Measurements from ENCODE around the gene NACC1. TPM values are rescaled to one million over a fixed set of nuclear protein-coding genes. Genes with fewer than 3 reads are reported as not detected.

NACC1 gene
- total and polyA plus RNA-seq, 2 donors (not counting 3 experiments of a cell fraction or from before 2014, with no cell fraction given), result 97.6 to 120 TPM

DNA sequence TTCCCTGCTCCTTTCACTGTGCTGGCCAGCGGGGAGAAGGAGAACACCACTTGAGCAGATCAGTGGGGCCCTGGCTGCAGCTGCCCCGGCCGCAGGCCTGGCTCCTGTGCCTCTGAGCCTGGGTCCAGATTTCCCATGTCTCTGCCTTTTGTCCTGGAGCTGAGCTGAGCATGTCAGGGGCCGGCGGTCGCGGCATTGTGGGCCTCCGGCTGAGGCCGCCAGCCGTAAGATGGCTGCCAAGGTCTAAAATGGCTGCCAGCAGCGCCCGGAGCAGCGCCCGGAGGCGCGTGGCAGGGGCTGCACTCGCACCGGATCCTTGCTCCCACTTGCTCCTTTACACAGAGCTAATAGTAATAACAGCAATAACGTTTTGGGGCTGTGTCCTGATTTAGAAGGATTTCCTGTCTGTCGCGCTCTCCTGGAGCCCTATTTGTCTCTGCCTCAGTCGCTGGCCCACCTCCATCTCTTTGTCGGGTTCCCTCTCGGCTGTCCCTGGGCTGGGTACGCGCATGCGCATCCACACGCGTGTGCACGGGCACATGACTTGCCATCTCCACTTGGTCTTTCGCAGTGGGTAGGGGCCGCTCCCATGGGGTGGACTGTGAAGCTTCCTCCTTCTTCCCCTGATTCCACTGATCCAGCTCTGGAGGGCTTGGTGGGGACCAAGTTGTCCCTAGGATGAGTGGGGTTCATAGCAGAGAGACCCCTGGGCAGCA lies 47.5 kb upstream of the NACC1 start:
- Histone ChIP-seq H3K4me3 (replicated peaks in 1 of 3; ENCODE audit: insufficient read depth in 1 of 3, low read depth in 1 of 3, low read length in 3 of 3) (no peak overlapping the region), H3K36me3 (ENCODE audit: control insufficient read depth in 2 of 2, extremely low read depth in 1 of 2, insufficient read depth in 2 of 2, low read length in 2 of 2) (peaks cover 0 to 6% of the 10 kb centered on the region in 2 experiments), H4K20me1 (replicated peaks; ENCODE audit: control insufficient read depth, extremely low read depth, insufficient read depth, low read length) (no peaks in the 10 kb centered on the region), H3K27me3 (ENCODE audit: control insufficient read depth in 2 of 2, insufficient read depth in 2 of 2, low read length in 2 of 2) (no peaks in the 10 kb centered on the region), H3K79me2 (ENCODE audit: control insufficient read depth, insufficient read depth, low read length) (no peaks in the 10 kb centered on the region), H3K4me2 (ENCODE audit: insufficient read depth, low read length) (no peak overlapping the region), H3K4me1 (ENCODE audit: control insufficient read depth, extremely low read depth, insufficient read depth, low read length) (no peaks in the 10 kb centered on the region), H3K9ac (replicated peaks; ENCODE audit: extremely low read depth, insufficient read depth, low read length) (no peak overlapping the region), H3K27ac (ENCODE audit: insufficient read depth, low read depth, low read length) (no peak overlapping the region), H3K9me3 (replicated peaks; ENCODE audit: control insufficient read depth, insufficient read depth, low read length) (no peaks in the 10 kb centered on the region), H2AFZ (ENCODE audit: low read depth, low read length) (no peak overlapping the region), H3K9me1 (replicated peaks; ENCODE audit: control insufficient read depth, extremely low read depth, insufficient read depth, low read length) (no peaks in the 10 kb centered on the region)
- TF ChIP-seq MAX (IDR thresholded peaks at IDR 0.05; ENCODE audit: insufficient read depth, insufficient read length), result no peak
- TF ChIP-seq CTCF (IDR thresholded peaks at IDR 0.05; ENCODE audit: extremely low read depth in 1 of 2, insufficient read depth in 1 of 2, low read depth in 1 of 2, low read length in 2 of 2), result no peak
- TF ChIP-seq POLR2AphosphoS5 (IDR thresholded peaks at IDR 0.05; ENCODE audit: insufficient read depth, low read depth, low read length), result no peak
- TF ChIP-seq GATA2 (IDR thresholded peaks at IDR 0.05; ENCODE audit: insufficient read depth, insufficient read length, low read depth, low read length), result no peak
- TF ChIP-seq MYC (IDR thresholded peaks at IDR 0.05; ENCODE audit: low read depth, low read length), result no peak
- no peak for TF ChIP-seq FOS (IDR thresholded peaks at IDR 0.05; ENCODE audit: borderline replicate concordance, insufficient read depth, low read length)
- TF ChIP-seq EZH2 (IDR thresholded peaks at IDR 0.05; ENCODE audit: borderline replicate concordance, low read depth, low read length, severe bottlenecking), result no peak
- no peak for TF ChIP-seq JUN (IDR thresholded peaks at IDR 0.05; ENCODE audit: borderline replicate concordance, insufficient read depth, insufficient read length, low read depth)
- no peak for TF ChIP-seq POLR2A (IDR thresholded peaks at IDR 0.05; ENCODE audit: low read depth, low read length)
- POLR2A ChIA-PET, result interaction anchor here (0.5 kb wide), 1 partner anchor 89 kb away, joined by 9 read pairs; no protein-coding TSS in a partner anchor
- FAIRE-seq (no peak), DNase-seq (ENCODE audit: low read depth, low spot score) (no peak)
- BruUV-seq (replicated peaks), result no TSS peak
- dilution Hi-C loops (cut with MboI; ENCODE audit: extremely low pct_ligation_motif_present, low sequenced_read_pairs), result no loop called here
- intact Hi-C loops (cut with micrococcal nuclease), result no loop called here
- CTCF ChIA-PET, result interaction anchor here (0.7 to 6.2 kb wide), 6 partner anchors 9 to 105 kb away, joined by 3 to 32 read pairs (median 10); no protein-coding TSS in a partner anchor
